Measurements from ENCODE around the gene MLN.
A peak's percentile ranks its signal among the peaks of the same experiment; 100 is the strongest.

MLN gene

GRCh38 chr6:33752646-33753015, 51.2 kb downstream of the MLN start:
- TF ChIP-seq POLR2AphosphoS5 (IDR thresholded peaks at IDR 0.05; ENCODE audit: low read depth, low read length) (no peak), SPI1 (IDR thresholded peaks at IDR 0.05; ENCODE audit: low read depth, low read length) (no peak), POU2F2 (IDR thresholded peaks at IDR 0.05; ENCODE audit: low read depth, low read length) (no peak), PAX5 (IDR thresholded peaks at IDR 0.05; ENCODE audit: insufficient read depth, low read length, severe bottlenecking) (no peak), POLR2A (IDR thresholded peaks at IDR 0.05; ENCODE audit: low read depth, low read length) (no peak), TAF1 (IDR thresholded peaks at IDR 0.05; ENCODE audit: low read depth, low read length) (no peak)
- DNase-seq (ENCODE audit: insufficient read length, low spot score) (no peak), FAIRE-seq (no peak)

GRCh38 chr6:33751771-33752645, 51.8 kb downstream of the MLN start:
- no peak for DNase-seq (ENCODE audit: insufficient read length, low spot score)
- TF ChIP-seq POLR2A (IDR thresholded peaks at IDR 0.05; ENCODE audit: low read depth, low read length), result no peak
- FAIRE-seq, result peak; percentile 52

- DNase-seq (ENCODE audit: insufficient read length, low spot score), result no peak
- FAIRE-seq, result no peak
- no peak for TF ChIP-seq POLR2AphosphoS5 (IDR thresholded peaks at IDR 0.05; ENCODE audit: low read depth, low read length)
- no peak for TF ChIP-seq SPI1 (IDR thresholded peaks at IDR 0.05; ENCODE audit: low read depth, low read length)
- TF ChIP-seq TAF1 (IDR thresholded peaks at IDR 0.05; ENCODE audit: low read depth, low read length), result no peak
- TF ChIP-seq POU2F2 (IDR thresholded peaks at IDR 0.05; ENCODE audit: low read depth, low read length), result no peak
- TF ChIP-seq POLR2A (IDR thresholded peaks at IDR 0.05; ENCODE audit: low read depth, low read length), result no peak
These were observed 53.4 kb downstream of the MLN start for GRCh38 chr6:33750244-33750991.

- FAIRE-seq (no peak), DNase-seq (ENCODE audit: insufficient read length, low spot score) (no peak)
- no peak for TF ChIP-seq SPI1 (IDR thresholded peaks at IDR 0.05; ENCODE audit: low read depth, low read length)
- TF ChIP-seq POLR2AphosphoS5 (IDR thresholded peaks at IDR 0.05; ENCODE audit: low read depth, low read length), result no peak
- no peak for TF ChIP-seq PAX5 (IDR thresholded peaks at IDR 0.05; ENCODE audit: insufficient read depth, low read length, severe bottlenecking)
- TF ChIP-seq POLR2A (IDR thresholded peaks at IDR 0.05; ENCODE audit: low read depth, low read length), result no peak
- no peak for TF ChIP-seq POU2F2 (IDR thresholded peaks at IDR 0.05; ENCODE audit: low read depth, low read length)
- TF ChIP-seq TAF1 (IDR thresholded peaks at IDR 0.05; ENCODE audit: low read depth, low read length), result no peak
These were observed 54.4 kb downstream of the MLN start for GRCh38 chr6:33749401-33749800.

- TF ChIP-seq POLR2A (IDR thresholded peaks at IDR 0.05; ENCODE audit: low read depth, low read length), result no peak
- TF ChIP-seq SPI1 (IDR thresholded peaks at IDR 0.05; ENCODE audit: low read depth, low read length), result no peak
- TF ChIP-seq POU2F2 (IDR thresholded peaks at IDR 0.05; ENCODE audit: low read depth, low read length), result no peak
- no peak for TF ChIP-seq TAF1 (IDR thresholded peaks at IDR 0.05; ENCODE audit: low read depth, low read length)
- no peak for FAIRE-seq
- no peak for DNase-seq (ENCODE audit: insufficient read length, low spot score)
These were observed 55.0 kb downstream of the MLN start for GRCh38 chr6:33748841-33749240.

- no peak for TF ChIP-seq POU2F2 (IDR thresholded peaks at IDR 0.05; ENCODE audit: low read depth, low read length)
- TF ChIP-seq PAX5 (IDR thresholded peaks at IDR 0.05; ENCODE audit: insufficient read depth, low read length, severe bottlenecking), result no peak
- no peak for TF ChIP-seq POLR2AphosphoS5 (IDR thresholded peaks at IDR 0.05; ENCODE audit: low read depth, low read length)
- no peak for TF ChIP-seq POLR2A (IDR thresholded peaks at IDR 0.05; ENCODE audit: low read depth, low read length)
- TF ChIP-seq TAF1 (IDR thresholded peaks at IDR 0.05; ENCODE audit: low read depth, low read length), result no peak
- TF ChIP-seq SPI1 (IDR thresholded peaks at IDR 0.05; ENCODE audit: low read depth, low read length), result no peak
- DNase-seq (ENCODE audit: insufficient read length, low spot score) (no peak), FAIRE-seq (no peak)
These were observed 56.0 kb downstream of the MLN start for GRCh38 chr6:33747823-33748222.

GRCh38 chr6:33746651-33747100, 57.1 kb downstream of the MLN start, which contains the start of gene IP6K3:
TSS of gene IP6K3 (minus strand) at chr6:33746905. CDS start at chr6:33735476, 11,429 bp downstream.
- no peak for FAIRE-seq
- no peak for TF ChIP-seq POU2F2 (IDR thresholded peaks at IDR 0.05; ENCODE audit: low read depth, low read length)
- TF ChIP-seq POLR2A (IDR thresholded peaks at IDR 0.05; ENCODE audit: low read depth, low read length), result no peak
- no peak for TF ChIP-seq PAX5 (IDR thresholded peaks at IDR 0.05; ENCODE audit: insufficient read depth, low read length, severe bottlenecking)
- TF ChIP-seq TAF1 (IDR thresholded peaks at IDR 0.05; ENCODE audit: low read depth, low read length), result no peak
- no peak for TF ChIP-seq POLR2AphosphoS5 (IDR thresholded peaks at IDR 0.05; ENCODE audit: low read depth, low read length)
- TF ChIP-seq SPI1 (IDR thresholded peaks at IDR 0.05; ENCODE audit: low read depth, low read length), result no peak

GRCh38 chr6:33746036-33746600, 57.7 kb downstream of the MLN start:
- DNase-seq (ENCODE audit: insufficient read length, low spot score) (no peak), FAIRE-seq (no peak)
- TF ChIP-seq PAX5 (IDR thresholded peaks at IDR 0.05; ENCODE audit: insufficient read depth, low read length, severe bottlenecking) (no peak), SPI1 (IDR thresholded peaks at IDR 0.05; ENCODE audit: low read depth, low read length) (no peak), POLR2A (IDR thresholded peaks at IDR 0.05; ENCODE audit: low read depth, low read length) (no peak), POU2F2 (IDR thresholded peaks at IDR 0.05; ENCODE audit: low read depth, low read length) (no peak), POLR2AphosphoS5 (IDR thresholded peaks at IDR 0.05; ENCODE audit: low read depth, low read length) (no peak), TAF1 (IDR thresholded peaks at IDR 0.05; ENCODE audit: low read depth, low read length) (no peak)

More at GRCh38 chr6:33746651-33747100, 57.1 kb downstream of the MLN start, which contains the start of gene IP6K3:
- no peak for DNase-seq (ENCODE audit: insufficient read length, low spot score)

- DNase-seq (ENCODE audit: insufficient read length, low spot score) (no peak), FAIRE-seq (no peak)
- TF ChIP-seq POLR2AphosphoS5 (IDR thresholded peaks at IDR 0.05; ENCODE audit: low read depth, low read length) (no peak), PAX5 (IDR thresholded peaks at IDR 0.05; ENCODE audit: insufficient read depth, low read length, severe bottlenecking) (no peak), SPI1 (IDR thresholded peaks at IDR 0.05; ENCODE audit: low read depth, low read length) (no peak), POLR2A (IDR thresholded peaks at IDR 0.05; ENCODE audit: low read depth, low read length) (no peak), TAF1 (IDR thresholded peaks at IDR 0.05; ENCODE audit: low read depth, low read length) (no peak), POU2F2 (IDR thresholded peaks at IDR 0.05; ENCODE audit: low read depth, low read length) (no peak)
These were observed 58.3 kb downstream of the MLN start for GRCh38 chr6:33745548-33745947.

Data from GM12891 (cell line).